Activated naive CD4-positive, alpha-beta T cell treated with Interleukin-2 at 50 U/mL for 16 hours (primary cell): Measurements from ENCODE around the gene AP3B1.

ENCODE experiments used
- DNase-seq: peaks from one replicate; pipeline ENCODE4 v3.0.0-alpha.2; 2020

AP3B1 gene

DNA sequence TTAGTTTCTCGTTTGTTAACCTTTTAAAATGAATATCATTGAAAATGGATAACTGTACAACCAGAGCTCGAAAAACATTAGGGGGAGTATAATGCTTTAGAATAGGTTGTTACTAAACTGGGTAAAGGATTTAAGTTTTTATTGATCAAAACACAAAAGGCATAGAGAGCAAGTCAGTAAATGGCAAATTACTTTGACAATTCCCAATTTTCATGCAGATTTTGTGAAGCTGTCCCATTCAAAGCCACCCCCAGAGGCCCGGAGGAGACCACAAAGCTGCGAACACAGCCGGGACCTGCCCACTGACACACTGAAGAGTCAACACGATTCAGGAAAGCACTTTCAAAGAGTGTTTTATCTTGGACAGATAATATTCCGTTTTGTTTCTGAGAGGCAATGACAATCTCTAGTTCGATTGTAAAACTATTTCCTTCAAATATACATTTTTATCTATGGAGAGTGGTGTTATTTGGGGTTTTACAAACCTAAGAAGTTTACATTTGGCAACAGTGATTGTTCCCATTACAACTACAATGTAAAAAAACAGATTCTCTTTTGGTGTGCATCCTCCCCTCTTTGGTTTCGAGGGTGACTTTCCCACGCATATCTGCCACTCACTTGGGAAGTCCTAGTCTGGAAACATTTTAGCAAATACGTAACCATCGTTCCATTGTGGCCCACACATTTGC, 335.7 kb downstream of the AP3B1 start:
- DNase-seq: no peak

DNA sequence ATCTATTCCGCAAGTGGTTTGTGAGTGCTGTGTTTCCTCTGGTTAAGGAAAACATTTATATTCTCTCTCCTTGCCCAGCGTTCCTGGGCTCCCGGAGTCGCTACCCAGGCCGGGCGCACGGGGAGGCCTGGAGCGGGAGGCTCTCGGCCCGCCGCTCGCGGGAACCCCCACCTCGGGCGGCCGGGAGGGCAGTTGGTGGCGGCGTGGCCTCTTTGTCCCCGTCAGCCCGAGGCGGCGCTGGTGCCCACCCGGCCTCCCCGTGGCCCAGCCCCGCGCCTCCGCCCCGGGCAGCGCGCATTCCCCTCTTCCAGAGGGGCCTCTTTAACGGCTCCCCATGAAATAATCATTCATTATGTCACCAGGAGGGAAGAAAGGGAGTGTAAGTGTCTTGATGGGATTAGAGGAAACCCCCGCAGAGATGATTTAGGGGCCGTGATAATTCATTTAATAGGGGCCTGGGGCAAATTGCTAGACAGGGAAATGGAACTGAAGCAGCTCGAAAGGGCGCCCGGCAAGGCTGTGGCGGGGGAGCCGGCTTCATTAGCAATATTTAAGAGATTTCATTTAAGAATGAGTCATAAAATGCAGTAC, 336.5 kb downstream of the AP3B1 start:
- DNase-seq: no peak

DNA sequence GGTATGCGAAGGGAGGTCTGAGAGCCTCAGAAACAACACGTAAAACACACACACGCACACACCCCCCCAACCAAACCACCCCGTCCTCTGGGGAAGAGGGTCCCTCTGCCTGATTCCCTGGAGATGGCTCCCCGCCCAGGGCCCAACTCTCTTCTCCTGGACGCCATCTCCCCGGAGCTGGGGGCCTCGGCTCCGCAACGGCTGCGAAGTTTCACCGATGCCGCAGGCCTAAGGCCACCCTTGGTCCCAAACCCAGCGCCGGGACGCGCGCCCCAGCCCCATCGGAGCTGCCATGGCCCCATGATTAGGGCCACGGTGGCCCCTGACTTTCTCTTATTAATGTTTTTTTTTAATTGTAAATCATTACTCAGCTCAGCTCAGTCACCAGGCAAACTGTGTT, 337.0 kb downstream of the AP3B1 start:
- DNase-seq: no peak

DNA sequence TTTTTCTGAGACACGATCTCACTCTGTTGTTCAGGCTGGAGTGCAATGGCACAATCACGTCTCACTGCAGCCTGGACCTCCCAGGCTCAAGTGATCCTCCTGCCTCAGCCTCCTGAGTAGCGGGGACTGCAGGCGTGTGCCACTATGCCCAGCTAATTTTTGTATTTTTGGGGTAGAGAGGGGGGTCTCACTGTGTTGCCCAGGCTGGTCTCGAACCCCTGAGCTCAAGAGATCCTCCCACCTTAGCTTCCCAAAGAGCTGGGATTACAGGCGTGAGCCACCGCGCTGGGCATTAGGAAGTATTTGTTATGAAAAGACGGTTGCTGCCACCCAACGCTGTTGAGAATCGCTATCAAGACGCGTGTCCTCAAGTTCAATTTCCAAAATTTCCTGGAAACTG, 337.4 kb downstream of the AP3B1 start:
- DNase-seq: no peak

DNA sequence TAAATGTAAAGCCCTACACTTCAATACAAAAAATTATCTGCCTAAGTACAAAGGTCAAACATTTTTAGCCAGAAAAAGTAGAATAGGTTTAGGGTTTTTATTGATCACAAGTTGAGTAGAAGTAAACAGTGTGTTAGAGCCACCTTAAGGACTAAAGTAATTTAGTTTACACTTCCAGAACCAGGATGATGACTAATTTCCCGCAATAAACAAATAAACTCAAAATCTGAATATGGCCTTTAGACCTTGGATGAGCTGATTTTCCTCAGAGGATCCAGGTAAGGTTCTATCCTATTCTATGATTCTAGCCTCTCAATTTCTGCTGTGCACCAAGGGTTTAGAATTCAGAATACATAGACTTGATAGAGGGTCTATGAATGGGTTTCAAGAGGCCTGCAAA, 338.9 kb downstream of the AP3B1 start:
- no peak for DNase-seq

- no peak for DNase-seq
These were observed 341.1 kb downstream of the AP3B1 start for GRCh38 chr5:77953374-77953773.

DNA sequence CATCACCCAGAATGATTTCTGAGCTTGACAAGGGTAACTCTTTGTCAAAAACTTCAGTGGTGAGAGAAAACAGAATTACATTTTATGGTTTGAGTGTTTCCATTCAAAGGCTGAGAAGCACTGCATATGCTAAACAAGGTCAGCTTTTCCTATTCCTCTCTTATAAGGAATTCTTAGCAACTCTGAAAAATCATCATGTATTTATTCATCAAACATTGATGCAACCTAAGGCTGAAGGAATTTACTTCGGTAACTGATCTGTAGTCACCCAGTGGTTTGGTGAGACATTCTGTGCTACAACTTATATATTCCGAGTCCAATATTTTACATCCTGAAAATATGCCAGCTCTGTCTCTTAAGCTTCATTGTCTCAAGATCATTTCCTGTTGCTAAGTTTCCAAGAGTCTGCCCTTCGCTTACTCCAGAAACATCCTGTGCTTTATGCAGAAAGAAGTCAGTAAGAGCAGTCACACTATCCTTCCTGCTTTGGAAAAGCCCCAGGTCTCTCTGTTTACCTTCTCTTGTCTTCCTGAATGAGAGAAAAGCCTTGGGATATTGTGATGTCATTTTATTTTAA, 341.8 kb downstream of the AP3B1 start:
- DNase-seq: no peak
